Erythroblast (primary cell): Measurements from ENCODE around the gene RGS9BP.

Experiments used
- DNase-seq, 2 experiments: peaks; one replicate each; lab custom pipeline; 2025; lab: John Stamatoyannopoulos, UW
- GATA1 ChIP-seq: IDR thresholded peaks from 2 replicates; pipeline ENCODE4 v1.6.1; 2011; ENCODE audit warnings: low read depth, mild to moderate bottlenecking, control low read depth, low read length, moderate library complexity
- POLR2A ChIP-seq: IDR thresholded peaks from 2 replicates; pipeline ENCODE4 v1.6.1; 2011; ENCODE audit warnings: mild to moderate bottlenecking, low read length

Gene RGS9BP

GRCh38 chr19:32720216-32720935, 44.7 kb downstream of the RGS9BP start:
- no peak for TF ChIP-seq GATA1
- DNase-seq, result no peak

- no peak for DNase-seq
- TF ChIP-seq GATA1, result no peak
- TF ChIP-seq POLR2A, result no peak
Observed at GRCh38 chr19:32720936-32721250, 45.2 kb downstream of the RGS9BP start.
